Pancreas (tissue), 10 donors: Measurements from ENCODE around the gene RBM24. TPM values are rescaled to one million over a fixed set of nuclear protein-coding genes. Genes with fewer than 3 reads are reported as not detected.

Experiments
- ATAC-seq, 4 donors: fragments of 200-7000 bp; cut with Tn5 transposase; one replicate each; pipeline versions ENCODE4 v1.8.0 to v1.9.1; 2020; ENCODE audit warnings: mild to moderate bottlenecking in 4 of 4, moderate library complexity in 4 of 4
- DNase-seq, 6 donors: peaks; one replicate each; pipeline ENCODE4 v3.0.0-alpha.2; 2020
- FAIRE-seq: peaks from 2 replicates; lab custom pipeline; 2012; peaks lifted over from hg19 to GRCh38; lab: Jason Lieb, UNC
- H3K27ac ChIP-seq, 4 donors: fragments of 200-600 bp; sonication (generic); 1 replicate in 3 of 4; 2 replicates in 1 of 4; pipeline versions ENCODE4 v1.5.0 to v1.8.0; 2020
- H3K27me3 ChIP-seq, 4 donors: fragments of 200-600 bp; one replicate each; pipeline ENCODE4 v1.8.0; 2021
- H3K36me3 ChIP-seq, 3 donors: fragments of 200-600 bp; sonication (generic) in 1 of 3; one replicate each; pipeline versions ENCODE4 v1.5.0 to v1.8.0; 2020 to 2021
- H3K4me1 ChIP-seq, 3 donors: fragments of 200-600 bp; one replicate each; pipeline ENCODE4 v1.8.0; 2021
- H3K4me3 ChIP-seq, 4 donors: fragments of 200-600 bp; sonication (generic) in 2 of 4; one replicate each; pipeline versions ENCODE4 v1.5.0 to v1.8.0; 2020 to 2021
- H3K9me3 ChIP-seq, 4 donors: fragments of 200-600 bp; one replicate each; pipeline ENCODE4 v1.8.0; 2021
- CTCF ChIP-seq, 4 donors: fragments of 200-600 bp; sonication (generic) in 3 of 4; IDR thresholded peaks; one replicate each; pipeline versions ENCODE4 v1.5.0 to v1.8.0; 2021; ENCODE audit warnings: antibody characterized with exemption in 4 of 4
- WGBS, 2 donors: extraction: QIAGEN DNeasy Blood & Tissue Kit; methylation state at CpG; one replicate each; pipeline ENCODE4 v1.1.7; 2013; 5-methylcytosine and 5-hydroxymethylcytosine counted together
- intact Hi-C, 3 donors: fragments of 100-400 bp; cut with DNase I; formaldehyde crosslinking; loops; one replicate each; pipeline versions ENCODE4 v1.11.1 to v1.14.2; 2022
- polyA plus RNA-seq, 2 donors: library from polyadenylated mRNA; stranded (reverse); fragments of 200-250 nt; gene quantifications; one replicate each; pipeline ENCODE4 v1.2.3, GENCODE V29; 2013
- total RNA-seq, 6 donors: library from RNA; stranded (reverse); fragmentation: NEBNext Ultra II Directional in 4 of 6; extraction: Animal tissue kit (Norgen Biotek cat#: 25700) in 4 of 6; gene quantifications; one replicate each; pipeline versions ENCODE4 v1.2.1 to v1.2.4, GENCODE V29; 2021 to 2023
- donor health status: healthy with polysubstance abuse.
- donor health status: DM: no; HTN: no; CAD: no; lungs with moderate emphysema.
- donor health status: DM: no; HTN: no; CAD: no.
- donor health status: control.
- donor health status: control.
- donor health status: Bipolar disorder and iron deficiency.
- donor health status: DM: yes; HTN: yes; CAD: no.
- donor health status: DM: no; HTN: no; CAD: no.
- donor health status: DM: no; HTN: no; CAD: no.
- donor health status: DM: yes; HTN: yes; CAD: no.

RBM24 gene
- total RNA-seq, result under 1 TPM in 4 of 6 donors, not detected in 2; 0.06 to 0.13 (median 0.10) TPM
- polyA plus RNA-seq, result under 1 TPM; 0.38 to 0.45 TPM

DNA sequence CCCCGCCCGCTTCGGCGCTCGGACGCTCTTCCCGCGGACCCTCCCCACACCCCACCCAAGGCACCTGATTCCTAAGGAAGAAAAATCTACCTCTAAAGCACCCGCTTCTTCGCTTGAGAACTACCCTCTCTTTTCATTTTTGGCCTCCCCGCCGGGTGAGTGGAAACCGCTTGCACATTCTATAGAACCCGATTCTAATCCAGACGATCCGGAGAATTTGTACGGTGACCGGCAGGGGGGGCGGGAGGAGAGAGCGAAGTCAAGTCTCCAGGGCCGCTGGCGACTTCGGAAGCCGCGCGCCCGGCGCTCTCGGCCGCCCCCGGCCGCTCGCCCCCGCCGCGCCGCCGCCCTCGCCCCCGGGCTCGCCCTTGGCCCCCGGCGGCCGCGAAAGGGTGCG lies at the start of gene RBM24:
Gene RBM24, plus strand, starts transcription at position 262 of the 397 bp plus-strand sequence. CDS start 221 bp downstream, outside the sequence.
- H3K27me3 ChIP-seq, result peaks cover 0 to 4% (median 3%) of the 10 kb centered on the region in 4 donors
- no peaks in the 10 kb centered on the region for H3K9me3 ChIP-seq
- no peaks in the 10 kb centered on the region for H3K36me3 ChIP-seq
- peak; percentile 52 to 82 (median 68) for DNase-seq
- peak within 1 kb of the TSS; percentile 33 to 53 (median 49) for H3K4me3 ChIP-seq
- TF ChIP-seq CTCF (IDR thresholded peaks at IDR 0.05), result no peak
- H3K4me1 ChIP-seq, result peaks cover 0 to 3% (median 0%) of the 10 kb centered on the region in 3 donors
- intact Hi-C loops, result no loop called here
- FAIRE-seq, result no peak
- 1% methylated on average over 40 to 46 of the region's 46 CpGs for WGBS, 2 donors
- no peak within 1 kb of the TSS for H3K27ac ChIP-seq
- ATAC-seq, result peak; percentile 73 to 90 (median 81)

DNA sequence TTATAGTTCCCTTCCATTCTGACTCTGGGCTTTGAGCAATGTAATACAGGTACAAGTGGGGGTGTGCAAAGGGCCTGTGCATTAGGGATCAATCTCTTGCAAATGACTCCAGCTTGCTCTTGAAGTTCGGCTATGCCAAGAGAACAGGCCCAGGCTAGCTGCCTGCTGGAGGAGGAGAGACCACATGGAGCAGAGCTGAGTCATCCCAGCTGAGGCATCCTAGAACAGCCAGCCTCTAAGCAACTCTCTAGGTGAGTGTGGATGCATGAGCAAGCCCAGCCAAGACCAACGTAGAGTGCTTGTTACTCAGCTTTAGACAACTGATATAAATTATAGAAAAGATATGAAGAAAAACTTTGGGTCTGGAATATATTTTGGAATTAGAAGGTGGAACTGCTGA lies 47.6 kb upstream of the RBM24 start:
- Histone ChIP-seq H3K4me1 (no peaks in the 10 kb centered on the region), H3K27ac (no peak overlapping the region), H3K36me3 (no peaks in the 10 kb centered on the region), H3K9me3 (no peaks in the 10 kb centered on the region), H3K27me3 (no peaks in the 10 kb centered on the region), H3K4me3 (no peak overlapping the region)
- no peak for FAIRE-seq
- ATAC-seq, result no peak
- intact Hi-C loops, result no loop called here
- WGBS, 2 donors, result 70 to 80% methylated on average over 2 of the region's 2 CpGs
- no peak for DNase-seq
- TF ChIP-seq CTCF (IDR thresholded peaks at IDR 0.05), result no peak

- no peaks in the 10 kb centered on the region for H3K9me3 ChIP-seq
- no peaks in the 10 kb centered on the region for H3K4me1 ChIP-seq
- H3K36me3 ChIP-seq, result no peaks in the 10 kb centered on the region
- FAIRE-seq (no peak), ATAC-seq (no peak), DNase-seq (no peak)
- WGBS, 2 donors, result 85 to 91% methylated on average over 2 of the region's 2 CpGs
- no peak overlapping the region for H3K4me3 ChIP-seq
- no peak overlapping the region for H3K27ac ChIP-seq
- no peaks in the 10 kb centered on the region for H3K27me3 ChIP-seq
- intact Hi-C loops, result no loop called here
- TF ChIP-seq CTCF (IDR thresholded peaks at IDR 0.05), result no peak
These were observed 43.9 kb upstream of the RBM24 start for GRCh38 chr6:17237246-17237645.

- no peak for TF ChIP-seq CTCF (IDR thresholded peaks at IDR 0.05)
- FAIRE-seq (no peak), ATAC-seq (no peak)
These were observed 41.9 kb upstream of the RBM24 start for GRCh38 chr6:17239260-17239659.

GRCh38 chr6:17240803-17241500 lies 40.2 kb upstream of the RBM24 start:
- H3K36me3 ChIP-seq, result peaks cover 0 to 3% (median 0%) of the 10 kb centered on the region in 3 donors
- no peak for ATAC-seq
- no peak for FAIRE-seq
- H3K27me3 ChIP-seq, result no peaks in the 10 kb centered on the region
- no peak overlapping the region for H3K27ac ChIP-seq
- WGBS, 2 donors, result 48 to 52% methylated on average over 3 of the region's 3 CpGs
- no peaks in the 10 kb centered on the region for H3K4me1 ChIP-seq
- no peak overlapping the region for H3K4me3 ChIP-seq
- no peaks in the 10 kb centered on the region for H3K9me3 ChIP-seq
- no peak for TF ChIP-seq CTCF (IDR thresholded peaks at IDR 0.05)
- no peak for DNase-seq
- intact Hi-C loops, result no loop called here

More at GRCh38 chr6:17239260-17239659, 41.9 kb upstream of the RBM24 start:
- intact Hi-C loops, result no loop called here
- 87 to 90% methylated on average over 4 of the region's 4 CpGs for WGBS, 2 donors
- no peak for DNase-seq
- no peaks in the 10 kb centered on the region for H3K9me3 ChIP-seq
- no peak overlapping the region for H3K4me3 ChIP-seq
- H3K4me1 ChIP-seq, result no peaks in the 10 kb centered on the region
- H3K27me3 ChIP-seq, result no peaks in the 10 kb centered on the region
- no peak overlapping the region for H3K27ac ChIP-seq
- peaks cover 0 to 3% (median 0%) of the 10 kb centered on the region in 3 donors for H3K36me3 ChIP-seq
